Stimulated activated naive CD8-positive, alpha-beta T cell treated with anti-CD3 and anti-CD28 coated beads, Interleukin-15, Interleukin-2, amounts not matched to agents 100 ng/mL and 50 ng/mL, for 24 hours (primary cell): ENCODE results near the gene TLE6.

Experiments used
- H3K27ac Mint-ChIP-seq: one replicate; pipeline ENCODE4 v1.8.0; 2021; ENCODE audit warnings: mild to moderate bottlenecking, mixed read lengths
- H3K27me3 Mint-ChIP-seq: one replicate; pipeline ENCODE4 v1.8.0; 2021; ENCODE audit warnings: mixed read lengths
- H3K36me3 Mint-ChIP-seq: one replicate; pipeline ENCODE4 v1.8.0; 2021; ENCODE audit warnings: low read depth, mixed read lengths
- H3K4me1 Mint-ChIP-seq: one replicate; pipeline ENCODE4 v1.8.0; 2021; ENCODE audit warnings: low read depth, mixed read lengths
- H3K4me3 Mint-ChIP-seq: one replicate; pipeline ENCODE4 v1.8.0; 2021; ENCODE audit warnings: mild to moderate bottlenecking, mixed read lengths
- H3K9me3 Mint-ChIP-seq: one replicate; pipeline ENCODE4 v1.8.0; 2021; ENCODE audit warnings: mixed read lengths

TLE6 gene

GRCh38 chr19:3024870-3025548, 47.6 kb downstream of the TLE6 start:
- Mint-ChIP-seq H3K36me3 (no peaks in the 10 kb centered on the region), H3K4me3 (no peak overlapping the region)

GRCh38 chr19:3025549-3025886, 48.2 kb downstream of the TLE6 start:
- peaks cover 21% of the 10 kb centered on the region for H3K4me1 Mint-ChIP-seq
- H3K9me3 Mint-ChIP-seq = no peaks in the 10 kb centered on the region
- no peak overlapping the region for H3K4me3 Mint-ChIP-seq
- H3K27ac Mint-ChIP-seq = no peak overlapping the region
- no peaks in the 10 kb centered on the region for H3K36me3 Mint-ChIP-seq
- H3K27me3 Mint-ChIP-seq = peaks cover 14% of the 10 kb centered on the region

More at GRCh38 chr19:3024870-3025548, 47.6 kb downstream of the TLE6 start:
- H3K4me1 Mint-ChIP-seq = peaks cover 21% of the 10 kb centered on the region
- H3K27ac Mint-ChIP-seq = no peak overlapping the region
- H3K27me3 Mint-ChIP-seq = peaks cover 9% of the 10 kb centered on the region
- H3K9me3 Mint-ChIP-seq = no peaks in the 10 kb centered on the region

- Mint-ChIP-seq H3K27ac (no peak overlapping the region), H3K4me3 (no peak overlapping the region), H3K27me3 (peaks cover 14% of the 10 kb centered on the region), H3K9me3 (no peaks in the 10 kb centered on the region), H3K4me1 (peaks cover 21% of the 10 kb centered on the region), H3K36me3 (no peaks in the 10 kb centered on the region)
Measured at GRCh38 chr19:3026768-3027167, 49.4 kb downstream of the TLE6 start.

GRCh38 chr19:3027292-3027691, 49.9 kb downstream of the TLE6 start:
- H3K36me3 Mint-ChIP-seq = no peaks in the 10 kb centered on the region
- H3K27me3 Mint-ChIP-seq = peaks cover 14% of the 10 kb centered on the region
- no peaks in the 10 kb centered on the region for H3K9me3 Mint-ChIP-seq
- peaks cover 21% of the 10 kb centered on the region for H3K4me1 Mint-ChIP-seq
- no peak overlapping the region for H3K4me3 Mint-ChIP-seq
- H3K27ac Mint-ChIP-seq = no peak overlapping the region

GRCh38 chr19:3027981-3028304, 50.6 kb downstream of the TLE6 start:
- H3K27ac Mint-ChIP-seq = no peak overlapping the region
- no peak overlapping the region for H3K4me3 Mint-ChIP-seq

GRCh38 chr19:3028305-3029064, 51.1 kb downstream of the TLE6 start:
- peaks cover 14% of the 10 kb centered on the region for H3K27me3 Mint-ChIP-seq
- no peaks in the 10 kb centered on the region for H3K9me3 Mint-ChIP-seq
- H3K36me3 Mint-ChIP-seq = no peaks in the 10 kb centered on the region
- H3K4me1 Mint-ChIP-seq = peaks cover 21% of the 10 kb centered on the region
- H3K4me3 Mint-ChIP-seq = peak overlapping the region; percentile 37
- H3K27ac Mint-ChIP-seq = no peak overlapping the region

More at GRCh38 chr19:3027981-3028304, 50.6 kb downstream of the TLE6 start:
- peaks cover 21% of the 10 kb centered on the region for H3K4me1 Mint-ChIP-seq
- peaks cover 14% of the 10 kb centered on the region for H3K27me3 Mint-ChIP-seq
- no peaks in the 10 kb centered on the region for H3K36me3 Mint-ChIP-seq
- H3K9me3 Mint-ChIP-seq = no peaks in the 10 kb centered on the region

- H3K4me1 Mint-ChIP-seq = peaks cover 18% of the 10 kb centered on the region
- no peaks in the 10 kb centered on the region for H3K36me3 Mint-ChIP-seq
- H3K9me3 Mint-ChIP-seq = no peaks in the 10 kb centered on the region
- H3K27me3 Mint-ChIP-seq = peaks cover 14% of the 10 kb centered on the region
- H3K27ac Mint-ChIP-seq = no peak within 1 kb of the TSS
- peak within 1 kb of the TSS; percentile 58 for H3K4me3 Mint-ChIP-seq
Measured at GRCh38 chr19:3029065-3029923, 51.9 kb downstream of the TLE6 start, which contains the start of gene TLE2. TSS of gene TLE2 (minus strand) at chr19:3029280. CDS start at chr19:3028904, 376 bp downstream.

- peaks cover 12% of the 10 kb centered on the region for H3K27me3 Mint-ChIP-seq
- no peaks in the 10 kb centered on the region for H3K9me3 Mint-ChIP-seq
- peaks cover 19% of the 10 kb centered on the region for H3K4me1 Mint-ChIP-seq
- H3K27ac Mint-ChIP-seq = peak overlapping the region; percentile 22
- no peaks in the 10 kb centered on the region for H3K36me3 Mint-ChIP-seq
- no peak overlapping the region for H3K4me3 Mint-ChIP-seq
Measured at GRCh38 chr19:3031607-3031867, 54.2 kb downstream of the TLE6 start.

GRCh38 chr19:3033595-3034405, 56.4 kb downstream of the TLE6 start:
- H3K27ac Mint-ChIP-seq = no peak overlapping the region
- no peaks in the 10 kb centered on the region for H3K9me3 Mint-ChIP-seq
- H3K4me3 Mint-ChIP-seq = peak overlapping the region; percentile 33
- no peaks in the 10 kb centered on the region for H3K36me3 Mint-ChIP-seq
- H3K27me3 Mint-ChIP-seq = peaks cover 6% of the 10 kb centered on the region
- peaks cover 19% of the 10 kb centered on the region for H3K4me1 Mint-ChIP-seq

- no peak overlapping the region for H3K27ac Mint-ChIP-seq
- peaks cover 6% of the 10 kb centered on the region for H3K27me3 Mint-ChIP-seq
- H3K9me3 Mint-ChIP-seq = no peaks in the 10 kb centered on the region
- H3K4me1 Mint-ChIP-seq = peaks cover 19% of the 10 kb centered on the region
- no peaks in the 10 kb centered on the region for H3K36me3 Mint-ChIP-seq
- H3K4me3 Mint-ChIP-seq = peak overlapping the region; percentile 33
Measured at GRCh38 chr19:3034406-3034655, 57.0 kb downstream of the TLE6 start.

- Mint-ChIP-seq H3K4me3 (peak overlapping the region; percentile 85), H3K36me3 (no peaks in the 10 kb centered on the region), H3K9me3 (no peaks in the 10 kb centered on the region), H3K27me3 (peaks cover 6% of the 10 kb centered on the region), H3K4me1 (peaks cover 15% of the 10 kb centered on the region), H3K27ac (peak overlapping the region; percentile 96)
Measured at GRCh38 chr19:3034656-3035541, 57.5 kb downstream of the TLE6 start.

GRCh38 chr19:3035542-3036118, 58.3 kb downstream of the TLE6 start:
- no peaks in the 10 kb centered on the region for H3K9me3 Mint-ChIP-seq
- peak overlapping the region; percentile 96 for H3K27ac Mint-ChIP-seq
- H3K27me3 Mint-ChIP-seq = no peaks in the 10 kb centered on the region
- peaks cover 18% of the 10 kb centered on the region for H3K4me1 Mint-ChIP-seq
- peak overlapping the region; percentile 85 for H3K4me3 Mint-ChIP-seq
- no peaks in the 10 kb centered on the region for H3K36me3 Mint-ChIP-seq

- peaks cover 19% of the 10 kb centered on the region for H3K4me1 Mint-ChIP-seq
- no peaks in the 10 kb centered on the region for H3K9me3 Mint-ChIP-seq
- peak overlapping the region; percentile 85 for H3K4me3 Mint-ChIP-seq
- H3K36me3 Mint-ChIP-seq = no peaks in the 10 kb centered on the region
- H3K27me3 Mint-ChIP-seq = no peaks in the 10 kb centered on the region
- H3K27ac Mint-ChIP-seq = peak overlapping the region; percentile 96
Measured at GRCh38 chr19:3036119-3036976, 59.0 kb downstream of the TLE6 start.
